ENCODE results near the gene ACAP1. TPM values are rescaled to one million over a fixed set of nuclear protein-coding genes. Genes with fewer than 3 reads are reported as not detected.
"Not testable (repeated sequence)": the region's sequence is repeated elsewhere in the genome, so short reads cannot be mapped to it uniquely, and the experiment has no call there.

Gene ACAP1
- total RNA-seq, 3 donors from 2014 or later = 3.4 to 6.6 (median 5.2) TPM

GRCh38 chr17:7329997-7330637, 6.2 kb upstream of the ACAP1 start:
- Histone ChIP-seq H3K36me3 (no peaks in the 10 kb centered on the region), H3K4me1 (no peaks in the 10 kb centered on the region), H3K9me3 (no peaks in the 10 kb centered on the region), H3K27ac (peak overlapping the region; percentile 94 to 96), H3K27me3 (peaks cover 0 to 7% of the 10 kb centered on the region in 2 donors), H3K4me3 (peak overlapping the region; percentile 77 to 90 (median 86))
- intact Hi-C loops (cut with DNase I; ENCODE audit: low total_unique reads) = no loop called here
- peak; percentile 67 to 69 for DNase-seq (ENCODE audit: low spot score in 2 of 2)
- TF ChIP-seq CTCF (IDR thresholded peaks at IDR 0.05) (no peak), POLR2AphosphoS5 (IDR thresholded peaks at IDR 0.05) (peak in 1 of 3 donors; percentile 2), POLR2A (IDR thresholded peaks at IDR 0.05) (no peak)

- Histone ChIP-seq H3K27ac (peak overlapping the region; percentile 94 to 96), H3K4me3 (peak overlapping the region; percentile 77 to 90 (median 86)), H3K4me1 (no peaks in the 10 kb centered on the region), H3K36me3 (no peaks in the 10 kb centered on the region), H3K9me3 (no peaks in the 10 kb centered on the region), H3K27me3 (peaks cover 0 to 9% of the 10 kb centered on the region in 2 donors)
- intact Hi-C loops (cut with DNase I; ENCODE audit: low total_unique reads) = no loop called here
- no peak for DNase-seq (ENCODE audit: low spot score in 2 of 2)
- no peak for TF ChIP-seq CTCF (IDR thresholded peaks at IDR 0.05)
These were observed 5.7 kb upstream of the ACAP1 start for GRCh38 chr17:7330638-7331015.

GRCh38 chr17:7332111-7332510, 4.2 kb upstream of the ACAP1 start:
- no peaks in the 10 kb centered on the region for H3K9me3 ChIP-seq
- intact Hi-C loops (cut with DNase I; ENCODE audit: low total_unique reads) = no loop called here
- no peak overlapping the region for H3K27ac ChIP-seq
- H3K27me3 ChIP-seq = peaks cover 0 to 11% of the 10 kb centered on the region in 2 donors
- DNase-seq (ENCODE audit: low spot score in 2 of 2) = no peak
- TF ChIP-seq POLR2AphosphoS5 (IDR thresholded peaks at IDR 0.05) = no peak
- TF ChIP-seq CTCF (IDR thresholded peaks at IDR 0.05) = no peak
- TF ChIP-seq POLR2A (IDR thresholded peaks at IDR 0.05) = no peak
- no peak overlapping the region for H3K4me3 ChIP-seq
- H3K4me1 ChIP-seq = no peaks in the 10 kb centered on the region
- no peaks in the 10 kb centered on the region for H3K36me3 ChIP-seq

- H3K4me3 ChIP-seq; DNase-seq (ENCODE audit: low spot score in 2 of 2); intact Hi-C loops (cut with DNase I; ENCODE audit: low total_unique reads); H3K36me3 ChIP-seq; H3K9me3 ChIP-seq; H3K4me1 ChIP-seq; H3K27ac ChIP-seq: not testable (repeated sequence)
- peaks cover 0 to 11% of the 10 kb centered on the region in 2 donors for H3K27me3 ChIP-seq
These were observed 3.7 kb upstream of the ACAP1 start for GRCh38 chr17:7332600-7333069.

- TF ChIP-seq POLR2A (IDR thresholded peaks at IDR 0.05) (no peak), POLR2AphosphoS5 (IDR thresholded peaks at IDR 0.05) (no peak), CTCF (IDR thresholded peaks at IDR 0.05) (no peak)
- intact Hi-C loops (cut with DNase I; ENCODE audit: low total_unique reads) = no loop called here
- Histone ChIP-seq H3K4me3 (no peak overlapping the region), H3K27ac (no peak overlapping the region), H3K36me3 (no peaks in the 10 kb centered on the region), H3K9me3 (no peaks in the 10 kb centered on the region), H3K27me3 (peaks cover 0 to 19% of the 10 kb centered on the region in 2 donors), H3K4me1 (no peaks in the 10 kb centered on the region)
- no peak for DNase-seq (ENCODE audit: low spot score in 2 of 2)
These were observed 1.3 kb upstream of the ACAP1 start for GRCh38 chr17:7334938-7335538.

- H3K4me3 ChIP-seq; H3K4me1 ChIP-seq; H3K27ac ChIP-seq; H3K9me3 ChIP-seq; H3K36me3 ChIP-seq; DNase-seq (ENCODE audit: low spot score in 2 of 2); intact Hi-C loops (cut with DNase I; ENCODE audit: low total_unique reads): not testable (repeated sequence)
- H3K27me3 ChIP-seq = peaks cover 0 to 20% of the 10 kb centered on the region in 2 donors
These were observed 564 bp upstream of the ACAP1 start for GRCh38 chr17:7335765-7336164.

- not testable (repeated sequence) for DNase-seq (ENCODE audit: low spot score in 2 of 2); H3K27ac ChIP-seq
These were observed 1.3 kb downstream of the ACAP1 start for GRCh38 chr17:7337600-7337999.

More at GRCh38 chr17:7337600-7337999, 1.3 kb downstream of the ACAP1 start:
- H3K4me3 ChIP-seq; intact Hi-C loops (cut with DNase I; ENCODE audit: low total_unique reads); H3K36me3 ChIP-seq; H3K4me1 ChIP-seq; H3K9me3 ChIP-seq: not testable (repeated sequence)
- H3K27me3 ChIP-seq = peaks cover 5 to 38% of the 10 kb centered on the region in 2 donors

Data from breast epithelium (tissue), 4 donors.